ENCODE measurements around the gene SUSD3.

Gene SUSD3

GRCh38 chr9:93132946-93133680 is 74.6 kb downstream of the SUSD3 start:
- H3K36me3 ChIP-seq (ENCODE audit: control insufficient read depth, insufficient read depth, low read length) = no peaks in the 10 kb centered on the region
- peak overlapping the region; percentile 70 for H3K4me3 ChIP-seq (ENCODE audit: low read length)
- H3K4me1 ChIP-seq (ENCODE audit: control insufficient read depth, insufficient read depth, low read length) = peaks cover 56% of the 10 kb centered on the region
- H3K27ac ChIP-seq (ENCODE audit: low read depth, low read length) = peak overlapping the region; percentile 96
- no peaks in the 10 kb centered on the region for H3K27me3 ChIP-seq (ENCODE audit: control insufficient read depth, insufficient read depth, low read length)
- H3K9ac ChIP-seq (ENCODE audit: low read length) = peak overlapping the region; percentile 87

DNA sequence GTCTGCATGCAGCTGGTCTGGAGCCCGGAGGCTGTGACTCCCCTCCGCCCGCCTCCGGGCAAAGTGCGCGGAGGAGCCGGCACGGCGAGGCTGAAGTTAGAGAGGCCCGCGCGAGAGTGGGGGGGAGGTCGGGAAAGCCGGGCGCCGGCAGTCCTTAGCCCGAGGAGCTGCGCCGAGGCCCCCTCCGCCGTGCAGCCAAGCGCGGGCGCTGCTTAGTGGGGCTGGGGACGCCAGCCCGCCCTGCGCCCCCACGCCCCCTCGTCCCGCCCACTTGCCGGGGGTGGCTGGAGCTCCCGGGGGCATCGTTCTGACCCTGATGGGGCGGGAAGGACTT is 75.1 kb downstream of the SUSD3 start:
- Histone ChIP-seq H3K27me3 (ENCODE audit: control insufficient read depth, insufficient read depth, low read length) (no peaks in the 10 kb centered on the region), H3K4me1 (ENCODE audit: control insufficient read depth, insufficient read depth, low read length) (peaks cover 52% of the 10 kb centered on the region)

DNA sequence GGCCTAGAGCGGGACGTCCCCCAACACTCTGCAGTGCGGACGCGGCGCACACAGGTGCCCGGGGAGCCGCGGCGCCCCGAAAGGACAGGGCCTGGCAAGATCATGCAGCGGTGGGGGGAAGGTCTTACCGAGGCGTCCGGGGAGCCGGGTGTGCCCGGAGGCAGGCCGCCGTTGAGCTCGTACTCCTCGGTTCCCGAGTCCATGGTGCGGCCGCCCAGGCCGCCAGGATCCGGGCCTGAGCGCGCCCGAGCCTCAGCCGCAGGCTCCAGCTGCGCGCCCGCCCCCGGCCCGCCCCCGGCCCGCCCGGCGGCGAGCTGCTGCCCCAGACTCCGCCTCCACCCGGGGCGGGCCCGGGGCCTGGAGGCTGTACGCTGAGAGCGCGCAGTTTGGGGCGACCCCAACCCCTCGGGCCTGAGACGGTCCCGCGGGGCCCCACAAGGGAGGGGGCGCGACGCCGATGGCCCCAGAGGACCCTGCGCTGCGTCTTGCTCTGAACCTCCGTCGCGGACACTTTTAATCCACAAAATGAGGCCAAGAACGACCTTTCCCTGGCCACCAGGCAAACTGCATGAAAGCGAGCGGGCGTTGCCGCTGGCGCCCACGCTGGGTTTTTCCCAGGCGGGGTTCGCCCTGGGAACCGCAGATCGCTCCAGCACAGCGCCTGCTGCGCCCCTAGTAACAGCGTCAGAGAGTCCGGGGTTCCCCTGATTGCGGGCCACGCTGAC is 75.7 kb downstream of the SUSD3 start, which contains the start of gene NINJ1:
TSS of gene NINJ1 (minus strand) at position 237 of the 725 bp plus-strand sequence. CDS start at position 203, 34 bp downstream.
- peak within 1 kb of the TSS; percentile 96 for H3K27ac ChIP-seq (ENCODE audit: low read depth, low read length)
- peaks cover 47% of the 10 kb centered on the region for H3K4me1 ChIP-seq (ENCODE audit: control insufficient read depth, insufficient read depth, low read length)
- peak within 1 kb of the TSS; percentile 87 for H3K9ac ChIP-seq (ENCODE audit: low read length)
- peak within 1 kb of the TSS; percentile 70 for H3K4me3 ChIP-seq (ENCODE audit: low read length)
- H3K27me3 ChIP-seq (ENCODE audit: control insufficient read depth, insufficient read depth, low read length) = no peaks in the 10 kb centered on the region
- H3K36me3 ChIP-seq (ENCODE audit: control insufficient read depth, insufficient read depth, low read length) = no peaks in the 10 kb centered on the region

More for the DNA sequence above, 75.1 kb downstream of the SUSD3 start:
- Histone ChIP-seq H3K36me3 (ENCODE audit: control insufficient read depth, insufficient read depth, low read length) (no peaks in the 10 kb centered on the region), H3K9ac (ENCODE audit: low read length) (peak overlapping the region; percentile 87), H3K4me3 (ENCODE audit: low read length) (peak overlapping the region; percentile 70), H3K27ac (ENCODE audit: low read depth, low read length) (peak overlapping the region; percentile 96)
